Measurements from ENCODE around the gene CDC37.
"Not testable (repeated sequence)": the region's sequence is repeated elsewhere in the genome, so short reads cannot be mapped to it uniquely, and the experiment has no call there.

Gene CDC37

GRCh38 chr19:10419646-10420443 is 16.5 kb upstream of the CDC37 start:
- DNase-seq = peak; percentile 80

GRCh38 chr19:10419200-10419645 is 15.9 kb upstream of the CDC37 start:
- DNase-seq = no peak

DNA sequence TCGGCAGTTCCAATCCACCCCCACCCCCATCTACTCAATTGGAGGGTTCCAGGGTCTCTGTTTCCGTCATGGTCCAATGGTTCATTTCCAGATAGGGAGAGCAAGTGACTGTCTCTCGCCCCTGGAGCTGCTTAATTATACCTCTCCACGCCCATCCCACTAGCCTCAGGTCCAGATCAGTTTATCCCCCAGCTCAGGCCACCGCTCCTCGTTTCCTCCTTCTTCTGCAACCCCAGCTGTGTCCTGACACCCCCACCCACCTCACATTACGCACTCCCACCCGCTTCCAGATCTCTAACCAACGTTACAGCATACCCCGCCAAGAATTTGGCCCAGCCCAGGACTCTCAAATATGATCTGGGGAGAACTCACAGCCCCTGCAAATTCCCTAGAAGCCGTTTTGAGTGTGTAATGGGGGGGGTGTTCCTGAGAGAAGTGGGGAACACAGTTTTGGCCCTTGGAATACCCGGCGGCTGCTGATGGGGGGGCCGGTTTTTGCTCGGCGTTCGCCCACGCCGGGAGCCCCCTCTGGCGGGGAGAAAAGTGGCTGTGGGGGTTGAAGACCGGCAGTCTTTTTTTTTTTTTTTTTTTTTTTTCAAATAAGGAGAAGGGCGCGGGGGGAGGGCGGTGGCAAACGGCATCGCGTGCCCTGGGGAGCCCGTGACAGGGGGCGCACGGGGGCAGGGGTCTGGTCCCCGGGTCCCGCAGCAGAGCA is 15.3 kb upstream of the CDC37 start:
- DNase-seq = peak; percentile 34

DNA sequence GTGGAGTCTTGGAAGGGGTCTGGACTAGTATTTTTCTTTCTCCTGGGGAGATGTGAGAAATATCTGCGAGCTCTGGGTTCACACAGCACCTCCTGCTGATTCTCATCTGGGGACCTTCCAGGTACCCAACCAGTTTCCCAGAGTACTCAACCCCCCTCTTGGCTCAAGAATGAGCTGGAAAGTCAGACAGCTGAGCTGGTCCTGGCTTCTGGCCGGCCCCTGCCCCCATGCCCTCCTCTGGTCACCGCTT is 14.8 kb upstream of the CDC37 start:
- no peak for DNase-seq

GRCh38 chr19:10417541-10418234 is 14.3 kb upstream of the CDC37 start:
- DNase-seq = peak; percentile 41

DNA sequence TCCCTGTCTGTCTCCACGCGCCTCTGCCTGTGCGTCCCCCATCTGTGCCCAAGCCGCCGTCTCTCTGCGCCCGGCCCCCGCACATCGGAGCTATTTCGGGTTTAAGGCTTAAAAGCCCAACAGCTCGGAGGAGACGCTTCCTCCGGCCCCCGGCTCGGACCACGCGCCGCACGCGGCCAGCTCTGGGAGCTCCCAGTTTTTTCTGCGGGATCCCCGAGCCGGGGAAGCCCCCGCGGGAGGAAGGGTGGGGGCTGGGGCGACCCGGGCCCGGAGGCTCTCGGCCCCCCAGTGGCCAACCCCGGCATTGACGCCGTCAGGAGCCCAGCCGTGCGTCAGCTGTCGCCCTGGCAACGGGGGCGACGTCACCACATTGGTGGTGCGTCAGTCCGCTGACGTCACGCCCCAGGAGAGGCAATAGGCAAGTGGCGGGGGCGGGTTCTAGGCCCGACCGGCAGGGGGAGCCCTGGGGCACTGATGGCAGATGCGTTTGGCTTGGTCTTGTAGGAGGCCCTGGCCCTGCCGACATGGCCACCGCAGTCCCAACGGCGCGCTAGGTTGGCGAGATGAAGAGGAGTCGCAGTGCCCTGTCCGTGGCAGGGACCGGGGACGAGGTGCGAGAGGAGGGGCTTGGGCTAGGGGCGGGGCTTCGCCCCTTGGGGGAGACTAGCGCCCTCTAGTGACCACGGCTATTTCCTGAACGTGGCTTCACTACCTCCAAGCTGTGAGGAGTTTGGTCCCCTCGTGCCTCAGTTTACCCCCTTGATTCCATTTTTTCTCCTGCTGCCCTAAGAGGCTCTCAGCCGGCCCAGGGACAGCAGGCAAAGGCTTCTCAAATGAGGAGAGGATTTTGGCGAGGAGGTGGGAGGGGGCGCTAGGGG is 13.3 kb upstream of the CDC37 start:
- peak; percentile 95 for DNase-seq

GRCh38 chr19:10416083-10416379 is 12.7 kb upstream of the CDC37 start:
- DNase-seq = no peak

- DNase-seq = no peak
Observed at GRCh38 chr19:10412257-10412977, 9.1 kb upstream of the CDC37 start.

DNA sequence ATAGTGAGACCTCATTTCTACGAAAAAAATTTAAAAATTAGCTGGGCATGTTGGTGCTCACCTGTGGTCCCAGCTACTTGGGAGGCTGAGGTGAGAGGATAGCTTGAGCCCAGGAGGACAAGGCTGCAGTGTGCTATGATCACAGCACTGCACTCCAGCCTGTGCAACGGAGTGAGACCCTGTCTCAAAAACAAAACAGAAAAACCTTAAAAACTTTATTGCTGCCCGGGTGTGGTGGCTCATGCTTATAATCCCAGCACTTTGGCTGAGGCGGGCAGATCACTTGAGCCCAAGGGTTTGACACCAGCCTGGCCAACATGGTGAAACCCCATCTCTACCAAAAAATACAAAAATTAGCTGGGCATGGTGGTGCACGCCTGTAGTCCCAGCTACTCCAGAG is 7.9 kb upstream of the CDC37 start:
- not testable (repeated sequence) for DNase-seq

GRCh38 chr19:10408511-10409283 is 5.4 kb upstream of the CDC37 start:
- DNase-seq = no peak

DNA sequence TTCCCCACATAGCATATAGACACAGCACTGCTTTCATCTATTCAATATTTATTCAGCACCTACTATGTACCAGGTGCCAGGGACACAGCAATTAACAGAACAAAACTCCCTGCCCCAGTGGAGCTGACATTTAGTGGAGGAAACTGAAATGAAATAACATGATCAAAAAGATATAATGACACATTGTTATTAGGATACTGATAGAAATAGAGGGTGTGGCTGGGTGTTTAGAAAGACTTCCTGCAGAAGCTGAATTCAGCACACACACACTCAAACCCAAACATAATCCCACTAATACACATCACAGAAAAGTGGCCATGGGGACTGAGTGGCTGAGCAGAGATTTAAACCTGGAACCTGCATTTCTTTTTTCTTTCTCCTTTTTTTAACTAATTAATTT is 3.8 kb upstream of the CDC37 start:
- peak; percentile 32 for DNase-seq

DNA sequence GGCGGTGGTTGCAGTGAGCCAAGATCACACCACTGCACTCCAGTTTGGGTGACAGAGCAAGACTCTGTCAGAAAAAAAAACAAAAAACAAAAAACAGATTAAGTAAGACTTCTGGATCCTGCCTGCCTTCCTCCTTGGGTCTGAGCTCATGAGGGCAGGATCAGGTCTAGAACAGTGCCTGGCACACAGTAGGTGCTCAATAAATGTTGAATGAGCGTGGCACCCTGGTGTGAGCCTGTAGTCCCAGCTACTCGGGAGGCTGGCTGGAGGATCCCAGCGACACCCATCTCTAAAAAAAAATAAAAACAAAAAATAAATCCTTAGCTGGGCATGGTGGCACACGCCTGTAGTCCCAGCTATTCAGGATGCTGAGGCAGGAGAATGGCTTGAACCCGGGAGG is 2.8 kb upstream of the CDC37 start:
- no peak for DNase-seq

DNA sequence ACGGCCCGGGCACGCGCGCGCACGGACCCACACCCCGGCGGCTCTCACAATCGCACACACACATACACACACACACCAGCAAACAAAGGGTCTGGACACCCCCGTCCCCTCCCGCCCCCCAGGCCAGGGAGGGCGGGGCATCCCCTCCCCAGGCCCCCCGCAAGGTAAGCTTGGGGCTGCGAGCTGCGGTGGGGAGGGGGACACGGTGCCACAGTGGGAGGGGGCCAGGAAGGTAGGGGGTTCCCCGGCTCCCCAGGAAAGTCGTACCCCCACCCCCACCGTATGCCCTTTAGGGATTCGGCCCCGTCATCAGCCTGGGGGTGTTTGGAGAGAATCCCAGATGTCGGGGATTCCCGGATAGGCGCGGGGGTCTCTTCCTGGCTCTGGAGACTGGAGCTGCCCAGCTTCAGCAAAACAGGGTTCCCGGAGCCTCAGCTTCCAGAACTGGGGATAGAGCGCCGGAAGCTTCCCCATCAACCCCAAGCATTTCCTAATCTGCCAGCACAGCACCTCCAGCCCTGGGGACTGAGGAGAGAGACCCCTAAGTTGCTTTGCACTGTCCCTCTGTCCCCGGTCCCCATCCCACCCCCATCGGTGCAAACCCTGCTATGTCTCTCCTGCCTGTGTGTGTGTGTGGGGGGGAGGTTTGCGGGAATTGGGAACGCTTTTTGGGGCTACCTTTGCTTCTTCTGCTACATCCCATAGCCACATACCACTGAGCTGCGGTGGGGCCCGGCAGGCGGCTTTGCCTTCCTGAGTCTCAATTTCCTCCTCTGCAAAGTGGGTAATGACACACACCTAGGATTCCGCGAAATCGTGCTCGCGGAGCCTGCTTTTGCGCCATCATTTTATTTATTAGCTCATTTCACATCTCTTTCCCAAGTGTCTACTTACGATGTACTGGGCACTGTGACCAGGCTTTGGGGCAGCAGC is 1.8 kb upstream of the CDC37 start:
- no peak for DNase-seq

- DNase-seq = peak; percentile 45
Observed at GRCh38 chr19:10402441-10403038, 802 bp downstream of the CDC37 start.

GRCh38 chr19:10399878-10400277 is 3.5 kb downstream of the CDC37 start:
- DNase-seq = no peak

DNA sequence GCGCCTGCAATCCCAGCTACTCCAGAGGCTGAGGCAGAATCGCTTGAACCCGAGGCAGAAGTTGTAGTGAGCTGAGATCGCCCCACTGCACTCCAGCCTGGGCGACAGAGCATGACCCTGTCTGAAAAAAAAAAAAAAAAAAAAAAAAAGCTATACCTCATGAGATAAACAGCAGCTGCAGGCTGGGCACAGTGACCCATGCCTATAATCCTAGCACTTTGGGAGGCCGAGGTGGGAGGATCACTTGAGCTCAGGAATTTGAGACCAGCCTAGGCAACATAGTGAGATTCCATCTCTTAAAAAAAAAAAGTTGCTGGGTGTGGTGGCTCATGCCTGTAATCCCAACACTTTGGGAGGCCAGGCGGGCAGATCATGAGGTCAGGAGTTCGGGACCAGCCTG is 4.0 kb downstream of the CDC37 start:
- DNase-seq = not testable (repeated sequence)

DNA sequence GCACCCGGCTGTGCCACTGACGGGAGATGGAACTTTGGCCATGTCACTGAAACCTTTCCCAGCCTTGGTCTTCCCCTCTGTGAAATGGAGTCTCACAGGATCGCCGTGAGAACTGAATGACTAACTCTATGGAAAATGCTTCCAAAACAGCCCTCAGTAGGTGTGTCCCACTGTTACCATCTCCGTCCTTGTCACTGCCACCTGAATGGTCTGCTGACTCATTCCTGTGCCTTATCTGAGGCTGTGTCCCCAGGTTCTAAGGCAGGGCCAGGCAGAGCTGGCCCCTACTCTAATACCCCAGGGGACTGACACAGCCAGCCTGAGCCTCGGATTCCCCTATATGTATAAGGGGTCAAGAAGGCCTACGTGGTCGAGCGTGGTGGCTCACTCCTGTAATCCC is 4.5 kb downstream of the CDC37 start:
- DNase-seq = no peak

DNA sequence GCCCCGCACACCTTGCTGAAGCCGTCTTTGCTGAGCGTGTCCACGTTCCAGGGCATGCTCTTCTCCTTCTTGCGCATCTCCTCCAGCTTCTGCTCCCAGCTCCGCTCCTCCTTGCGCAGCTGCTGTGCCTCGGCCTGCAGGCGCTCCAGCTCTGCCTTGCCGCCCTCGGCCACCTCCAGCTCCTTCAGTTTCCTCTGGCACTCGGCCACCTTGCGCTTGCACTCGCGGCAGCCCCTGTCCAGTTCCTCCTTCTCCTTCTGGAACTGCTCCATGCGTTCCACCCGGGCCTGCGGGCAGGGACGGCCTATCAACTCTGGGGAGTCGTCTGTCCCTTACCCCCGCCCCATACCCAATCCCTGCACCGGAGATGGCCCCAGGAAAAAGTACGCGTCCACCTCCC is 7.4 kb downstream of the CDC37 start:
- DNase-seq = no peak

GRCh38 chr19:10395436-10395835 is 7.9 kb downstream of the CDC37 start:
- DNase-seq = no peak

GRCh38 chr19:10395003-10395402 is 8.3 kb downstream of the CDC37 start:
- DNase-seq = no peak
